ENCODE data around the gene STKLD1.

Gene STKLD1

GRCh38 chr9:133382507-133383141, 6.5 kb downstream of the STKLD1 start:
- no peak for DNase-seq
- no peak overlapping the region for H3K27ac ChIP-seq
- H3K4me3 ChIP-seq (ENCODE audit: low read depth, low read length): no peak overlapping the region
- in situ Hi-C loops (cut with HindIII; ENCODE audit: low pct_ligation_motif_present, low sequenced_read_pairs): no loop called here
- H3K27me3 ChIP-seq (replicated peaks): no peaks in the 10 kb centered on the region
- TF ChIP-seq CTCF (IDR thresholded peaks at IDR 0.05; ENCODE audit: low read depth, low read length, missing control alignments): no peak
- H3K36me3 ChIP-seq (replicated peaks): no peaks in the 10 kb centered on the region

- Histone ChIP-seq H3K27me3 (replicated peaks) (no peaks in the 10 kb centered on the region), H3K4me3 (ENCODE audit: low read depth, low read length) (no peak overlapping the region), H3K36me3 (replicated peaks) (no peaks in the 10 kb centered on the region), H3K27ac (no peak overlapping the region)
- DNase-seq: no peak
- in situ Hi-C loops (cut with HindIII; ENCODE audit: low pct_ligation_motif_present, low sequenced_read_pairs): no loop called here
- TF ChIP-seq CTCF (IDR thresholded peaks at IDR 0.05; ENCODE audit: low read depth, low read length, missing control alignments): no peak
Measured at GRCh38 chr9:133383438-133383837, 7.3 kb downstream of the STKLD1 start.

GRCh38 chr9:133384736-133385321, 8.7 kb downstream of the STKLD1 start:
- no peak for TF ChIP-seq CTCF (IDR thresholded peaks at IDR 0.05; ENCODE audit: low read depth, low read length, missing control alignments)
- Histone ChIP-seq H3K27ac (no peak overlapping the region), H3K36me3 (replicated peaks) (no peaks in the 10 kb centered on the region), H3K27me3 (replicated peaks) (no peaks in the 10 kb centered on the region), H3K4me3 (ENCODE audit: low read depth, low read length) (no peak overlapping the region)
- in situ Hi-C loops (cut with HindIII; ENCODE audit: low pct_ligation_motif_present, low sequenced_read_pairs): no loop called here
- DNase-seq: no peak

GRCh38 chr9:133385452-133385851, 9.3 kb downstream of the STKLD1 start:
- in situ Hi-C loops (cut with HindIII; ENCODE audit: low pct_ligation_motif_present, low sequenced_read_pairs): no loop called here
- no peaks in the 10 kb centered on the region for H3K36me3 ChIP-seq (replicated peaks)
- no peak overlapping the region for H3K4me3 ChIP-seq (ENCODE audit: low read depth, low read length)
- no peak for TF ChIP-seq CTCF (IDR thresholded peaks at IDR 0.05; ENCODE audit: low read depth, low read length, missing control alignments)
- no peak for DNase-seq
- no peak overlapping the region for H3K27ac ChIP-seq
- H3K27me3 ChIP-seq (replicated peaks): no peaks in the 10 kb centered on the region

GRCh38 chr9:133386338-133386737, 10.2 kb downstream of the STKLD1 start:
- no peaks in the 10 kb centered on the region for H3K36me3 ChIP-seq (replicated peaks)

More at GRCh38 chr9:133386338-133386737, 10.2 kb downstream of the STKLD1 start:
- no peak overlapping the region for H3K4me3 ChIP-seq (ENCODE audit: low read depth, low read length)
- no peak for DNase-seq
- in situ Hi-C loops (cut with HindIII; ENCODE audit: low pct_ligation_motif_present, low sequenced_read_pairs): no loop called here
- no peak for TF ChIP-seq CTCF (IDR thresholded peaks at IDR 0.05; ENCODE audit: low read depth, low read length, missing control alignments)
- H3K27me3 ChIP-seq (replicated peaks): no peaks in the 10 kb centered on the region
- H3K27ac ChIP-seq: no peak overlapping the region

Measured in brain microvascular endothelial cell (primary cell).